ENCODE data around the gene SPTBN2. TPM values are rescaled to one million over a fixed set of nuclear protein-coding genes. Genes with fewer than 3 reads are reported as not detected.

Gene SPTBN2
- total RNA-seq, 4 donors from 2014 or later: 337 to 544 (median 450) TPM

DNA sequence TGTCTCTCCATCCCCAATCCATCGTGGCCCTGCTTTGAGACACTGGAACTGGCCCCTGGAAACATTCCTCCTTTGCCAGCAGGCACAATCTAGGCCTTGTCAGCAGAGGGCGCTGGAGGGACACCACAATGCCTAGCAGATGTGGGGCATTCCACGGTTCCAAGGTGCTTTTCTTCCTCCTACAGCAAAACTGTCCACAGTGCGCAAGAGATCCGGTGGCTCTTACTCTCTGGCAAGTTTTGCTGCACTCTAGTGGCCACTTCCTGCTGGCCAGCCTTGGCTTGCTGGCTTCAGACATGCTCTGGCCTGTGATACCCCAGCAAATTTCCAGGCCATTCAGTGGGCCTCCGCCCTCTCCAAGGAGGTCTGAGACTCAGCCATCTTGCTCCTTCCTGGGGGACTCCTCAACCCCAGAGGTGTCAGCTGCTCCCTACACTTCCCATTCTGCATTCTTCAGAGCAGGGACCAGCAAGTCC lies 34.2 kb downstream of the SPTBN2 start:
- peak; percentile 88 to 91 for DNase-seq (ENCODE audit: low spot score in 2 of 2)
- Histone ChIP-seq H3K27ac (no peak overlapping the region), H3K4me3 (no peak overlapping the region), H3K4me1 (peaks cover 4% of the 10 kb centered on the region), H3K9me3 (no peaks in the 10 kb centered on the region), H3K27me3 (no peaks in the 10 kb centered on the region), H3K36me3 (peaks cover 78% of the 10 kb centered on the region)
- TF ChIP-seq, protein P1, sequence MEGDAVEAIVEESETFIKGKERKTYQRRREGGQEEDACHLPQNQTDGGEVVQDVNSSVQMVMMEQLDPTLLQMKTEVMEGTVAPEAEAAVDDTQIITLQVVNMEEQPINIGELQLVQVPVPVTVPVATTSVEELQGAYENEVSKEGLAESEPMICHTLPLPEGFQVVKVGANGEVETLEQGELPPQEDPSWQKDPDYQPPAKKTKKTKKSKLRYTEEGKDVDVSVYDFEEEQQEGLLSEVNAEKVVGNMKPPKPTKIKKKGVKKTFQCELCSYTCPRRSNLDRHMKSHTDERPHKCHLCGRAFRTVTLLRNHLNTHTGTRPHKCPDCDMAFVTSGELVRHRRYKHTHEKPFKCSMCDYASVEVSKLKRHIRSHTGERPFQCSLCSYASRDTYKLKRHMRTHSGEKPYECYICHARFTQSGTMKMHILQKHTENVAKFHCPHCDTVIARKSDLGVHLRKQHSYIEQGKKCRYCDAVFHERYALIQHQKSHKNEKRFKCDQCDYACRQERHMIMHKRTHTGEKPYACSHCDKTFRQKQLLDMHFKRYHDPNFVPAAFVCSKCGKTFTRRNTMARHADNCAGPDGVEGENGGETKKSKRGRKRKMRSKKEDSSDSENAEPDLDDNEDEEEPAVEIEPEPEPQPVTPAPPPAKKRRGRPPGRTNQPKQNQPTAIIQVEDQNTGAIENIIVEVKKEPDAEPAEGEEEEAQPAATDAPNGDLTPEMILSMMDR (IDR thresholded peaks at IDR 0.05): peak; percentile 88 to 93
- TF ChIP-seq POLR2A (IDR thresholded peaks at IDR 0.05) (no peak), EP300 (IDR thresholded peaks at IDR 0.05) (no peak), POLR2AphosphoS5 (IDR thresholded peaks at IDR 0.05) (peak in 2 of 3 donors; percentile 18 to 43)
- WGBS: 13% methylated on average over 6 of the region's 6 CpGs

DNA sequence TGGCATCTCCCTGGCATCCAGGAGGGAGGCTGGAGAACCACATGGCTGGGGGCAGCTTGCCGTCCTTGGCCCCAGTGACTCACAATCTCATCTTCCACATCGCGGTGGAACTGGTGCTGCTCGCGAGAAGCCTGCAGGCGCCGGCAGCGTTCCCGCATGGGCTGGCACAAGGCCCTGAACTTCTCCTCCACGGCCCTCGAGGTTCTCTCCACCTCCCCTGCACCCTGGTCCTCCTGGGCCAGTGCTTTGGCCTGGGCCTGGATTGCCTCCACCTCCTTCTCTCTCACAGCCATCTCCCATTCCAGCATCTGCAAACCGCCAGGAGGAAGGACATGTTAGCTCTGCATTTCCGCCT lies 35.0 kb downstream of the SPTBN2 start:
- Histone ChIP-seq H3K27ac (no peak overlapping the region), H3K36me3 (peaks cover 78% of the 10 kb centered on the region)

DNA sequence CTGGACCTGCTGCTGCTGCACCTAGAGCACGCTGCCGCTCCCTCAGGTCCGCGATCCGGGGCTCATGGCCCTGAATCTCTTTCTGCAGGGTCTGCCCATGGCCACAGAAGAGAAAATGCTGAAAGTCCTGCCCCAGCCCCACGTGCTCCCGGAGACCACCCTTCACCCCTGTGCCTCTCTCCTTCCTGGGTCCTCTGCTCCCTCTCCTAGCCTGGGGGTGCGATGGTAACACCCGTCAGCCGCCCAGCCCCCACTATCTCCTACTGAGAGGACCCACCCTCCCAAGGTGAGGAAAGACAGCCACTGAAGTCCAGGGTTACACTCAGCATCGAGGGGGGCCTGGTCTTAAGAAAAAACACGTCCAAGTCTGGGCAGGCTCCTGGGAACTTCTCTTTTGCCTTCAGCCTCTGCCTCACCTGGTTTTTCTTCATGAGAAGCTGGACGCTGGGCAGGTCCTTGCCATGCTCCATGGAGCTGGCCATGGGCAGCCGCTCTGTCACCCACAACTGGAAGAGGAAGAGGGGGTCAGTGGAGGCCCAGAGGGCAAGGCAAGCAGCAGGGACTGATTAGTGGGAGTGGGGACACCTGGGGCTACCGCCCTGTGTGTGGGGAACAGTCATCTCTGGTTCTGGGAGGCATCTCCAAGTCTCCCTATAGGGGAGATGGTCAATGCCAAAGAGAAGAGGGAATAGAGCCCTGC lies 35.5 kb downstream of the SPTBN2 start:
- Histone ChIP-seq H3K4me1 (peaks cover 10% of the 10 kb centered on the region), H3K27ac (no peak overlapping the region), H3K4me3 (no peak overlapping the region), H3K36me3 (peaks cover 78% of the 10 kb centered on the region), H3K27me3 (no peaks in the 10 kb centered on the region), H3K9me3 (no peaks in the 10 kb centered on the region)
- DNase-seq (ENCODE audit: low spot score in 2 of 2): no peak
- no peak for TF ChIP-seq EP300 (IDR thresholded peaks at IDR 0.05)
- no peak for TF ChIP-seq POLR2AphosphoS5 (IDR thresholded peaks at IDR 0.05)
- TF ChIP-seq, protein P1 (IDR thresholded peaks at IDR 0.05): no peak
- no peak for TF ChIP-seq POLR2A (IDR thresholded peaks at IDR 0.05)
- 93% methylated on average over 15 of the region's 15 CpGs for WGBS

More for the DNA sequence above, 35.0 kb downstream of the SPTBN2 start:
- TF ChIP-seq POLR2AphosphoS5 (IDR thresholded peaks at IDR 0.05) (no peak), POLR2A (IDR thresholded peaks at IDR 0.05) (no peak), EP300 (IDR thresholded peaks at IDR 0.05) (no peak)
- TF ChIP-seq, protein P1 (IDR thresholded peaks at IDR 0.05): no peak
- H3K9me3 ChIP-seq: no peaks in the 10 kb centered on the region
- H3K4me1 ChIP-seq: peaks cover 5% of the 10 kb centered on the region
- WGBS: 73% methylated on average over 5 of the region's 13 CpGs
- DNase-seq (ENCODE audit: low spot score in 2 of 2): no peak
- no peak overlapping the region for H3K4me3 ChIP-seq
- no peaks in the 10 kb centered on the region for H3K27me3 ChIP-seq

DNA sequence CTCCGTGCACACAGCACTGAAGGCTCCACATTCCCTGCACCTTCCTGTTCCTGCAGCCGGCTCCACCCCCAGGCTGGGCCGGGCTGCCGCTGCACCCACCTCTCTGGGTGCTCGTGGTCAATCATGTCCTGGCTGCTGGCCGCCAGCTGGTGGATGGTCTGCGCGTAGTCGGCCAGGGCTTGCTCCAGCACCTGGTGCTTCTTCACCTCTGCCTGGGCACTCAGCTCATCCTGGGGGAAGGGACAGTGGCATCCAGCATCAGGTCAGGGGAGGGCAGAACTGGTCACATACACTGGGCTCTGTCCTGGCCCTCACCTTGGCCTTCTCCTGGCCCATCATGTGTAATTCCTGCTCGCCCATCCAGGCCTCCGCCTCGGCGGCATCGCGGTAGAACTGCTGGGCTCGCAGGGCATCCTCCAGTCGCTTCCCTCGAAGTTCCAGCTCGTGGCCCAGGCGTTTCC lies 36.1 kb downstream of the SPTBN2 start:
- TF ChIP-seq POLR2A (IDR thresholded peaks at IDR 0.05): no peak
- TF ChIP-seq, protein P1 (IDR thresholded peaks at IDR 0.05): no peak
- TF ChIP-seq EP300 (IDR thresholded peaks at IDR 0.05): no peak
- no peak for TF ChIP-seq POLR2AphosphoS5 (IDR thresholded peaks at IDR 0.05)
- peaks cover 16% of the 10 kb centered on the region for H3K4me1 ChIP-seq
- H3K4me3 ChIP-seq: no peak overlapping the region
- no peak overlapping the region for H3K27ac ChIP-seq
- no peak for DNase-seq (ENCODE audit: low spot score in 2 of 2)
- H3K36me3 ChIP-seq: peaks cover 77% of the 10 kb centered on the region
- H3K9me3 ChIP-seq: no peaks in the 10 kb centered on the region
- WGBS: 92% methylated on average over 15 of the region's 20 CpGs
- H3K27me3 ChIP-seq: no peaks in the 10 kb centered on the region

DNA sequence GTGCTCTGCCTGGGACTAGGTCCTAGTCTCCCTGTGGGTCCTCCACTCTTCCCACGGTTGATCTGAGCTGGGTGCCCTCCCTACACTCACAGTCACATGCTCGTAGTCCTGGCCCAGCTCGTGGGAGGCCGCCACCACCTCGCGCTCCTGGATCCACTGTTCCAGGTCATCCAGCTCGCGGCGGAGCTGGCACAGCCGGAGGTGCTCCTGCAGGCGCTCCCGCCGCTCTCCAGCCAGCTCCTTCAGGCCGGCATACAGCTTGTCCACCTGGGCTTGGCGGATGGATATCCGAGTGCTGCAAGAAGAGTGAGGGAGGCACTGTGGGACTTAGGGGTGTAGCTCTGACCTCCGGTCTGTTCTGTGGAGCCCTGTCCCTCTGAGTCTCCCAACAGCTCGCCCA lies 36.6 kb downstream of the SPTBN2 start:
- 93% methylated on average over 18 of the region's 18 CpGs for WGBS
- H3K36me3 ChIP-seq: peaks cover 77% of the 10 kb centered on the region

More for the DNA sequence above, 36.6 kb downstream of the SPTBN2 start:
- H3K27ac ChIP-seq: no peak overlapping the region
- H3K4me3 ChIP-seq: no peak overlapping the region
- no peaks in the 10 kb centered on the region for H3K9me3 ChIP-seq
- peaks cover 20% of the 10 kb centered on the region for H3K4me1 ChIP-seq
- DNase-seq (ENCODE audit: low spot score in 2 of 2): no peak
- TF ChIP-seq, protein P1 (IDR thresholded peaks at IDR 0.05): no peak
- no peak for TF ChIP-seq EP300 (IDR thresholded peaks at IDR 0.05)
- no peak for TF ChIP-seq POLR2AphosphoS5 (IDR thresholded peaks at IDR 0.05)
- TF ChIP-seq POLR2A (IDR thresholded peaks at IDR 0.05): no peak
- no peaks in the 10 kb centered on the region for H3K27me3 ChIP-seq

Measured in suprapubic skin (tissue), 4 donors.